Stimulated activated CD8-positive, alpha-beta memory T cell treated with anti-CD3 and anti-CD28 coated beads, Interleukin-4, amount 100 ng/mL, for 24 hours (primary cell): Measurements from ENCODE around the gene LIME1.

Experiments used
- DNase-seq: peaks from one replicate; pipeline ENCODE4 v3.0.0-alpha.2; 2020; ENCODE audit warnings: low read depth

Gene LIME1, protein sequence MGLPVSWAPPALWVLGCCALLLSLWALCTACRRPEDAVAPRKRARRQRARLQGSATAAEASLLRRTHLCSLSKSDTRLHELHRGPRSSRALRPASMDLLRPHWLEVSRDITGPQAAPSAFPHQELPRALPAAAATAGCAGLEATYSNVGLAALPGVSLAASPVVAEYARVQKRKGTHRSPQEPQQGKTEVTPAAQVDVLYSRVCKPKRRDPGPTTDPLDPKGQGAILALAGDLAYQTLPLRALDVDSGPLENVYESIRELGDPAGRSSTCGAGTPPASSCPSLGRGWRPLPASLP

DNA sequence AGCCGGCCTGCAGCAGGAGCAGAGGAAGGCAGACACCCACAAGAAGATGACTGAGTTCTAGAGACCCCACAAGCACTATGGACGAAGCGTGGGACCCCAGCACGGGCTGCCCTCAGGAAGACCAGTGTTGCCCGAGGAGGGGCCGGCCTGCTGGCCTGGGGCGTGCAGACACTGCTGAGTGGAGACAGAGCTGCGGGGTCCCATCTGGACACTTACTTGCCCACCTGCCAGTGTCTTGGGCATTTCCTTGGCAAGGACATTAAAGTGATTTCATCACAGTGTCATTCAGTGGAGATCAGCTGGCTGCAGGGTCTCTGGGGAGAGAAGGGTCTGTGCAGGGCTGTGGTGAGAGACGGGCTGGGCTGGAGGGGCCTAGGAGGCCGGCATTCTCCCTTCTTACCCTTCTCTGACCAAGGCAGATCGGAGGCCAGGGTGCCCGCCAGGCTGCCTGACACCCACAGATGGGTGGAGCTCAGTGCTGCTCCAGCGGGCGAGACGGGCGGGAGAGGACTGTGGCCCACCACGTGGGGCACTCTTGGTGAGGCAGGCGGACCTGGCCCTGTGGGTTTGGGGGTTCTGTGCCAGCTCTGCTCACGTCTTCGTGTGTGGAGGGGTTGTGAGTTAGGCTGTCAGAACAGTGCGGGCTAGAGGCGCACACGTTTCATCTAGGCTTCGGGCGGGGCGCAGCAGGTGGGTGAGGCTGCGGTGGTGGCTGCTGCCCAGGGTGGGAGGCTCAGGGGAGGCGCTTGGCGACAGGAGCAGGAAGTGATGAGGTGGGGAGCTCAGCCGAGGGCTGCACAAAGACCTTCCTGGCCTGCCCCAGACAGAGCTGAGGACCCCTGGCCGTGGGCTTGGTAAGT lies at the start of gene LIME1:
LIME1 (plus strand) TSS at position 806 of the 860 bp plus-strand sequence. CDS start 886 bp downstream, outside the sequence.
- peak; percentile 52 for DNase-seq

GRCh38 chr20:63687419-63688178 lies 48.9 kb upstream of the LIME1 start:
- DNase-seq: no peak

- no peak for DNase-seq
Observed at GRCh38 chr20:63688228-63689045, 48.0 kb upstream of the LIME1 start.

- no peak for DNase-seq
Observed at GRCh38 chr20:63689046-63690002, 47.1 kb upstream of the LIME1 start.

GRCh38 chr20:63690003-63690897 lies 46.2 kb upstream of the LIME1 start:
- no peak for DNase-seq

DNA sequence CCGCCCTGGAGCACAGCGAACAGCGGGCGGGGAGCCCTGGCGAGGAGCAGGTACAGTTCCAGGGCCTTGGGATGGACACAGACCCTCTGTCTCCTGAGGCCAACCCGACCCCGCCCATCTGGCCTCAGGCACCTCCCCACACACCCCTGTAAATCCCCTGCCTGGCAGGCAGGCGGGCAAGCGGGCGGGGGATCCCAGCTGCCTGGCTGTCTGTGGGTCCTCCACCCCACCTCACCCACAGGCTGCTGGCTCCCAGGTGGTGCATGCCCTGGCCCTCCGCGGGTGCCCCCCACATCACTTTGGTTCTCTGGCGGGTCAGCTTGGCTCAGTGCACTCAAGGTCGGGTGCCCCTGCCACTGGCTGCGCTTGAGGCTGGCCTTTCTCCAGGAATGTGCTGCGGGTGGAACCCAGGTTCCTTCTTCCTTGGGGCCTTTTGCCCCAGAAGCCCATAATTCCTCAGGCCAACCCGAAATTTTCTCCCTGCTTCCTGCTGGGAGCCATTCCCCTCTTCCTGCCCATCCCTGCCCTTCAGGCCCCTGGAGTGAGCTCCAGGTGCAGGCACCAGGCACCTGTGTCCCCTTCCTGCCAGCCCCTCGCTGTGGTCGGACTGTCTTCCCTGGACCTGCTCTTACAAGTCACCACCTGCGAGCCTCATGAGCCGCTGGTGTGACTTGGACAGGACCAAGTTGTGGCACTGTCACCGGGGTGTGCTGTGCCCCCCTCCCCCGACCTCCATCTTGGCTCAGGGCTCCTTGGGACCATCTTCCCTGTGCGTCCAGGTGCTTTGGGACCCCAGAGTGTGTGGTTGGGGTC lies 45.4 kb upstream of the LIME1 start:
- no peak for DNase-seq

DNA sequence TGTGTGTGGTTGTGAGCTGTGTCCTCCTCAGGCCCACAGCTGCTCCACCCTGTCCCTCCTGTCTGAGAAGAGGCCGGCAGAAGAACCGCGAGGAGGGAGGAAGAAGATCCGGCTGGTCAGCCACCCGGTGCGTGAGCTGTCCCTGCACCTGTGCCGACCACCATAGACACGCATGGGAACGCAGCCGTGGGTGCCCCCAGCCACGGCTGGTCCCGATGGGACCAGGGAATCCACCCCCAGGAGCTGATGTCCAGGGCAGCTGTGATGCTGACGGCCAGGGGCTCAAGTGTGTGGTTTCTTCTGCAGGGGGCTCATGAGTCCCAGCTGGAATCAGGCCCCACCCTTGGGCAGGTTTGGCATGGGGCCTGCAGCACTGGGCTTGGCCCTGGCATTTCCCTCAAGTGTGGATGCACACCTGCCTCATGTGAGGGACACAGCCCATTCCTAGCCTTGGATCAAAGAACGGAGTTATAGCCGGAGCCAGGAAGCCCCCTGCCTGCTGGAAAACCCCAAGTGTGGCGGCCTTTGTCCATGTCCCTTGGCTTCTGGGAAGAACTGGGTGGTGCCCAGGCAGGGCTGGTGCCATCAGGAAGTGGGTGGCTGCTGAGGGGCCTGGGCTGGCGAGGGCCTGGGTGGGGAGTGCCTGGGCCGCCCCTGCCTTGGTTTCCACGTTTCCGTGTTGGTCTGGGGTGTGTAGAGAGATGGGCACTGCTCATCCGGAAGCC lies 44.6 kb upstream of the LIME1 start:
- DNase-seq: no peak

DNA sequence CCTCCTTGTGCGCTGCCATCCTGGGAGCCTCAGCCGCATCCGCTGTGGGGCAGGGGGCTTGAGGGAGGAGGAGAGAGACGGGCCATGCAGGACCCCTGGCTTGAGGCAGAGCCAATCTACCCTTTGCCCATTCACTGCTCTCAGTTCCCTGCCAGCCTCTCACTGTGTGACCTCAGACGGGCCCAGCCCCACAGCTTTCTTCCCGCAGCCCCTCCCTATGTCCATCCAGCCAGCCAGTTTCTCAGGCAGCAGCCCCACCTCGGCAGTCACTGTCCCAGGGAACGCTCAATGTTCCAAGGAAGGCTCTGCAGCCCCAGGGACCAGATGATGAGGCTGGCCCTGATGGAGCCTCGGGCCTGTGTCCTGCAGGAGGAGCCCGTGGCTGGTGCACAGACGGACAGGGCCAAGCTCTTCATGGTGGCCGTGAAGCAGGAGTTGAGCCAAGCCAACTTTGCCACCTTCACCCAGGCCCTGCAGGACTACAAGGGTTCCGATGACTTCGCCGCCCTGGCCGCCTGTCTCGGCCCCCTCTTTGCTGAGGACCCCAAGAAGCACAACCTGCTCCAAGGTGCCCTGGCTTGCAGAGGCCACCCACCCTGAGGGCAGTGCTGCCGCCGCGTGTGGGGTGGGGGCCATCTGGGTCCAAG lies 43.9 kb upstream of the LIME1 start:
- DNase-seq: no peak

GRCh38 chr20:63693083-63693732 lies 43.3 kb upstream of the LIME1 start:
- DNase-seq: no peak

GRCh38 chr20:63693733-63694583 lies 42.5 kb upstream of the LIME1 start:
- no peak for DNase-seq

GRCh38 chr20:63694584-63695423 lies 41.7 kb upstream of the LIME1 start:
- DNase-seq: no peak

DNA sequence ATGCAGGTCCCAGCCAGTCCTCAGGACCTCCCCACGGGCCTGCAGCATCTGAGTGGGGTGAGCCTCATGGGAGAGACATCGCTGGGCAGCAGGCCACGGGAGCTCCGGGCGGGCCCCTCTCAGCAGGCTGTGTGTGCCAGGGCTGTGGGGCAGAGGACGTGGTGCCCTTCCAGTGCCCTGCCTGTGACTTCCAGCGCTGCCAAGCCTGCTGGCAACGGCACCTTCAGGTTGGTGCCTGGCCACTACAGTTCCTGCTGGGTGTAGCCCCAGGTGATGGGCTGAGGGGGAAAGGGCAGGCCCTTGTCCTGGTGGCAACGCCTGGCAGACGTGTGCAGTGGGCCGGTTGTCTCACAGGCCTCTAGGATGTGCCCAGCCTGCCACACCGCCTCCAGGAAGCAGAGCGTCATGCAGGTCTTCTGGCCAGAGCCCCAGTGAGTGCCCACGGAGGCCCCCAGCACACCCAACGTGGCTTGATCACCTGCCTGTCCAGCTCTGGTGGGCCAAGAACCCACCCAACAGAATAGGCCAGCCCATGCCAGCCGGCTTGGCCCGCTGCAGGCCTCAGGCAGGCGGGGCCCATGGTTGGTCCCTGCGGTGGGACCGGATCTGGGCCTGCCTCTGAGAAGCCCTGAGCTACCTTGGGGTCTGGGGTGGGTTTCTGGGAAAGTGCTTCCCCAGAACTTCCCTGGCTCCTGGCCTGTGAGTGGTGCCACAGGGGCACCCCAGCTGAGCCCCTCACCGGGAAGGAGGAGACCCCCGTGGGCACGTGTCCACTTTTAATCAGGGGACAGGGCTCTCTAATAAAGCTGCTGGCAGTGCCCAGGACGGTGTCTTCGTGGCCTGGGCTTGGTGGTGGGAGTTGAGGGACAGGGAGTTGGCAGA lies 40.8 kb upstream of the LIME1 start:
- DNase-seq: no peak

GRCh38 chr20:63696306-63696627 lies 40.2 kb upstream of the LIME1 start:
- DNase-seq: no peak
